ENCODE data around the gene TAF4. TPM values are rescaled to one million over a fixed set of nuclear protein-coding genes. Genes with fewer than 3 reads are reported as not detected.

Gene TAF4
- total RNA-seq, 2 donors from 2014 or later: 10.4 to 11.0 TPM

- H3K4me3 ChIP-seq: no peak overlapping the region
- no peak for TF ChIP-seq CTCF (IDR thresholded peaks at IDR 0.05)
- H3K27me3 ChIP-seq (replicated peaks; ENCODE audit: insufficient read depth): no peaks in the 10 kb centered on the region
- ATAC-seq (ENCODE audit: insufficient number of reproducible peaks, low FRiP score, low read depth): no peak
- H3K27ac ChIP-seq: no peak overlapping the region
- H3K36me3 ChIP-seq: peaks cover 54% of the 10 kb centered on the region
- peaks cover 11% of the 10 kb centered on the region for H3K9me3 ChIP-seq
- no peak for DNase-seq (ENCODE audit: low spot score)
- H3K4me1 ChIP-seq (ENCODE audit: control insufficient read depth in 1 of 2, low read depth in 2 of 2): no peaks in the 10 kb centered on the region
Measured at GRCh38 chr20:61993058-61993457, 72.6 kb downstream of the TAF4 start.

GRCh38 chr20:61991476-61991875 is 74.2 kb downstream of the TAF4 start:
- H3K4me1 ChIP-seq (ENCODE audit: control insufficient read depth in 1 of 2, low read depth in 2 of 2): no peaks in the 10 kb centered on the region
- no peak for ATAC-seq (ENCODE audit: insufficient number of reproducible peaks, low FRiP score, low read depth)
- peaks cover 52% of the 10 kb centered on the region for H3K36me3 ChIP-seq

GRCh38 chr20:61990484-61990883 is 75.2 kb downstream of the TAF4 start:
- no peak overlapping the region for H3K27ac ChIP-seq
- DNase-seq (ENCODE audit: low spot score): no peak
- H3K4me3 ChIP-seq: no peak overlapping the region
- no peaks in the 10 kb centered on the region for H3K27me3 ChIP-seq (replicated peaks; ENCODE audit: insufficient read depth)
- TF ChIP-seq CTCF (IDR thresholded peaks at IDR 0.05): no peak
- ATAC-seq (ENCODE audit: insufficient number of reproducible peaks, low FRiP score, low read depth): no peak
- peaks cover 11% of the 10 kb centered on the region for H3K9me3 ChIP-seq
- H3K36me3 ChIP-seq: peaks cover 46% of the 10 kb centered on the region
- H3K4me1 ChIP-seq (ENCODE audit: control insufficient read depth in 1 of 2, low read depth in 2 of 2): no peaks in the 10 kb centered on the region

More at GRCh38 chr20:61991476-61991875, 74.2 kb downstream of the TAF4 start:
- Histone ChIP-seq H3K27me3 (replicated peaks; ENCODE audit: insufficient read depth) (no peaks in the 10 kb centered on the region), H3K4me3 (no peak overlapping the region), H3K9me3 (peaks cover 11% of the 10 kb centered on the region), H3K27ac (no peak overlapping the region)
- DNase-seq (ENCODE audit: low spot score): no peak
- TF ChIP-seq CTCF (IDR thresholded peaks at IDR 0.05): no peak

- Histone ChIP-seq H3K4me1 (ENCODE audit: control insufficient read depth in 1 of 2, low read depth in 2 of 2) (no peaks in the 10 kb centered on the region), H3K27me3 (replicated peaks; ENCODE audit: insufficient read depth) (no peaks in the 10 kb centered on the region), H3K4me3 (no peak overlapping the region), H3K27ac (no peak overlapping the region), H3K9me3 (peaks cover 11% of the 10 kb centered on the region), H3K36me3 (peaks cover 40% of the 10 kb centered on the region)
- no peak for TF ChIP-seq CTCF (IDR thresholded peaks at IDR 0.05)
- no peak for DNase-seq (ENCODE audit: low spot score)
- no peak for ATAC-seq (ENCODE audit: insufficient number of reproducible peaks, low FRiP score, low read depth)
Measured at GRCh38 chr20:61989741-61990140, 75.9 kb downstream of the TAF4 start.

GRCh38 chr20:61988665-61989064 is 77.0 kb downstream of the TAF4 start:
- ATAC-seq (ENCODE audit: insufficient number of reproducible peaks, low FRiP score, low read depth): no peak
- DNase-seq (ENCODE audit: low spot score): no peak
- Histone ChIP-seq H3K4me1 (ENCODE audit: control insufficient read depth in 1 of 2, low read depth in 2 of 2) (no peaks in the 10 kb centered on the region), H3K36me3 (peaks cover 38% of the 10 kb centered on the region), H3K9me3 (peaks cover 11% of the 10 kb centered on the region), H3K27me3 (replicated peaks; ENCODE audit: insufficient read depth) (no peaks in the 10 kb centered on the region), H3K27ac (no peak overlapping the region), H3K4me3 (no peak overlapping the region)
- no peak for TF ChIP-seq CTCF (IDR thresholded peaks at IDR 0.05)
